Stimulated activated CD4-positive, alpha-beta T cell treated with anti-CD3 and anti-CD28 coated beads, Interleukin-4, amount 100 ng/mL, for 24 hours (primary cell): ENCODE data around the gene PDE11A.
A peak's percentile ranks its signal among the peaks of the same experiment; 100 is the strongest.
"Not testable (repeated sequence)": the region's sequence is repeated elsewhere in the genome, so short reads cannot be mapped to it uniquely, and the experiment has no call there.

ENCODE experiments used
- DNase-seq: peaks from one replicate; pipeline ENCODE4 v3.0.0-alpha.2; 2020

PDE11A gene

DNA sequence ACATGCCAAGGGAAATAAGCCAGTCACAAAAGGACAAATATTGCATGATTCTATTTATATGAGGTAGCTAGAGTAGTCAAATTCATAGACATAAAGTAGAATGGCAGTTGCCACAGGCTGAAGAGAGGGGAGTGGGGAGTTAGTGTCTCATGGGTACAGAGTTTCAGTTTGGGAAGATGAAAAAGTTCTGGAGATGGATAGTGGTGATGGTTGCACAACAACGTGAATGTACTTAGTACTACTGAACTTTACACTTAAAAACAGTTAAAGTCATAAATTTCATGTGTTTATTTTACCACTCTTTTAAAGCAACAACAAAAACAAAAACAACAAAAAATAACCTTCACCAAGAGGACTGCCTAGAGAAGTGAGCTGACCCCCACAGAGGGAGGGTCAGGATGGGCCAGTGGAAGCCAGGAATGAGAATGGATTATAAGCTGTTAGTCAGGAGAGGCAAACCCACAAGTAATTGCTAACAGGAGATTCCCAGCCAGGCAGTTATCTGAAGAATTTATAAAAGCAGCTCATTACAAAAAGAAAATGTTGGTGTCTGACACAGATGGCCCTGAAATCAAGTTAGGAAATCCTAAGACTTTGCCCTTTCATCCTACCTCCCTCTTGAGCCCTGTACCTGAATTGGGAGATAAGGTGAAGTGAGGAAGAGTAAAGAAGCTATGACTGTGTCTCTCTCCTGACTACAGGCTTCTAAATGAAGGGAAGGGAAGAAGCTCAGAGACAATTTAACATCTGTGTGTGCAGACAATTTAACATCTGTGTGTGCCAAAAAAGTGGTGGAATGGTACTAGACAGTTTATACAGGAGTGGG, 263.4 kb downstream of the PDE11A start:
- DNase-seq: no peak

- no peak for DNase-seq
Measured at GRCh38 chr2:177806025-177806424, 266.6 kb downstream of the PDE11A start.

DNA sequence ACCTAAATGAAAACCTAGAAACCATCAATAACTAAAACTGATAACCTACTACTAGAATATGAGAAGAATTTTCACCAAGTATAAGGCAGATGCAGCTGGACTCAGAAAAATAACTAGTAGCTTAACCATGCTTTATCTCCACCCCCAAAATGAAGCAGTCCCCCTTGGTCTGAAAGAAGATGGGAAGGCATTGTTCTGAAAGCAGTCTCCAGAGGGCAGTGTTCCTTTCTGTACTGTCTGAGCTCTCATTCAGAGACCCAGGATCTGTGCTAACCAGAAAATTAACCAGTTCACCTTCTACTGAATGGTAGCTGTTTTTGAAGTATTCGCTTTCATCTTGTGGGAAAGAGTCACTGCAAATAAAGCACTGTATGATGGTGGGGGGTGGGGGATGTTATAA, 273.0 kb downstream of the PDE11A start:
- no peak for DNase-seq

GRCh38 chr2:177797808-177798207, 274.8 kb downstream of the PDE11A start:
- no peak for DNase-seq

DNA sequence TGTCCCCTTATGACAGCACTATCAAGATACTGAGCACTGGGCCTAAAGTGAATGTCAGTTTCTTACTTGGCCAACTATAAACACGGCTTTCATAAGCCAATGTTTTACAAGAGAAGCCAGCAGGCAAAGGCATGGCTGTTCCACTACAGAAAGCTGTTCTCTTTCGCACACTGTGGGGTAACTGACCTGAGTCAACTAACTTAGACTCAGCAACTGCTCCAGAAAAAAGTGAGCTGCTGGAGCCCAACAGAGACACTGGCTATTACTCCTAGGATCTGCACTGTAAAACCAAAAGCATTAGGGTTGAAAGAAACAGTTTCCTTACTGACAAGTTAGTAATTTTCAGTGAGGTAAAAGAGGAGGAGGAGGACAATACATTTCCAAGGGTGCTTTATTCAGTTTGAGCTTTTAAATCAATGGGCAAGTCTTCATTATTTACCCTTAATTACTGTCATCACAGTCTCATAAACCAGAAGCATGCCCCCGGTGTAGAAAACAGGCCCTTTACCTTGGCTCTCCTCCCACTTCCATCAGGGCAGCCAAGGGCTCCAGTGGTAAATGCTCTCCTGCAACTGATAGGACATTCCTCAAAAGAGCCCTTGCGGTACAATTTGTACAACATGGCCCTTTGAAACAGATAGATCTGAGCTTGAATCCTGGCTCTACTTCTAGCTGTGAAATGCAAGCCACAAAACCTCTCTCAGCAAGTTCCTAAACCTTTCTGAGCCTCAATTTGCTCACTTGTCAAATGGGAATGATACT, 275.7 kb downstream of the PDE11A start:
- no peak for DNase-seq

- no peak for DNase-seq
Measured at GRCh38 chr2:177796011-177796410, 276.6 kb downstream of the PDE11A start.

DNA sequence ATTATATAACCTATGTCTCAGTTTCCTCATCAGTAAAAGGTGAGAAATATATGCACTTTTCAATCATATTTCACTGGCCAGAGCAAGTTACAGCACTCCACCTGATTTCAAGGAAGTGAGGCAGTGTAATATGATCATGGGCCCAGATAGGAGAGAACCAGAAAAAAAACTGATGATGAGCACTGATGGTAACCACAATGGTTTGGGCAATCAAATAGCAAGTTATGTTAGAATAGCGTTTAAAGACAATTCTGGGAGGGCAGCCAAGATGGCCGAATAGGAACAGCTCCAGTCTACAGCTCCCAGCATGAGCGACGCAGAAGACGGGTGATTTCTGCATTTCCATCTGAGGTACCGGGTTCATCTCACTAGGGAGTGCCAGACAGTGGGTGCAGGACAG, 287.4 kb downstream of the PDE11A start:
- not testable (repeated sequence) for DNase-seq

DNA sequence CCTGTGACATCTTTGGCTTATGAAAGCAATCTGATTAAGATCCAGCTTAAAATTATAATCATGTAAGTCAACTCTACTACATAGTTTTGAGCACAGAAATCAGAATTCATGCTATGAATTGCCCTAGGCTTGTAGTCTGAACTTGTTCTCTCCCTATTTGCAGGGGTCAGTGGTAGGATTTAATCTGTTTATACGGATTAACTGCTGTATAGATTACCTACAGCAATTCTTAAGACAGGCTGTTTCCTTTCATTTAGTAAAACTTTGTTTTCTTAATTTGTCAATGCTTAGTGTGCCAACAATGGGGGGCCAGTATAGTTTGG, 287.9 kb downstream of the PDE11A start:
- no peak for DNase-seq

DNA sequence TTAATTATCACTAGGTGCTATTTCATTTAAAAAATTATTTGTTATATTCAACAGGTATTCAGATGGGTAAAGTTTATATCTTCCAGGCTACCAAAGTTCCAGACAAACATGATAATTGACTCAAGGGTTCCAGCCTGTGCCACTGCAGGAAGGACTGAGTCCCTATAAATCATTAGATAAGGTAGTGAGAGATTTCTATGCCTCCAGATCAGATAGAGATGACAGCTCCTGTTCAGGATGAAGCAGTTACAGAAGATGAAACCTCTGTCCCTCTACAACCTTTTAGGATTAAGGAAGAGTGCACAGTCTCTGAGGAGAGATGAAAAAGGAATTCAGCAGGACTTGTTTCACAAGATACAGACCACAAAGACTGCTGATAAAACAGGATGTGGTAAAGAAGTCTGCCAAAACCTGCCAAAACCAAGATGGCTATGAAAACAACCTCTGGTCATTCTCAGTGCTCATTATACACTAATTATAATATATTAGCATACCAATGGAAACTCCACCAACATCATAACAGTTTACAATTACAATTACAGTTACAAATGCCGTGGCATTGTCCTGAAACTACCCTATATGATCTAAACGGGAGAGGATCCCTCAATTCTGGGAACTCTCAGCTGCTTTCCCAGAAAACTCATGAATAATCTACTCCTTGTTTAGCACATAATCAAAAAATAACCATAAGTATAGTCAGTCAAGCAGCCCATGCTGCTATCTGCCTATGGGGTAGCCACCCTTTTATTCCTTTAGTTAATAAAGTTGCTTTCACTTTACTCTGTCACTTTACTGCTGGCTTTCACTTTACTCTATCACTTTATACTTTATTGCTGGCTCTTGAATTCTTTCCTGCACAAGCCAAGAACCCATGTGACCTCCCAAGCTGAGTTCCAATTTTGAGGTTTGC, 288.5 kb downstream of the PDE11A start:
- DNase-seq: no peak

- no peak for DNase-seq
Measured at GRCh38 chr2:177783091-177783490, 289.5 kb downstream of the PDE11A start.

- no peak for DNase-seq
Measured at GRCh38 chr2:177782613-177783012, 290.0 kb downstream of the PDE11A start.

DNA sequence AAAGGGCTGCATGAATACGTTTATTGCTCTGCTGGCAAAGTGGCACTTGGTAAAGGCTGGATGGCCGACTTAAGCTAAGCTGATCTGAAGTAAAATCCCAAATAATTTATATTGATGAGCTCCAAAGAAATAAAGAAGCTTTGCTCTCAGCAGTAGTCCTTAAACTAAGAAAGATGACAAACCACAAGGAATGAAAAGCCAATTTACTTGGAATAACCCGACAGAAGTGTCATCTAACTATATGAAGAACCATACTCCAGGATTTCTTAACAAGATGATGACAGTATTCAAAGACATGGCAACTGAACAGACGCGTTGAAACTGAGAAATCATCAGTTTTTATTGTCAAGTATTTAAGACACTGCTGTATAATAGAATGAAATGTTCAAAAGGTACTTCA, 294.1 kb downstream of the PDE11A start:
- DNase-seq: no peak

DNA sequence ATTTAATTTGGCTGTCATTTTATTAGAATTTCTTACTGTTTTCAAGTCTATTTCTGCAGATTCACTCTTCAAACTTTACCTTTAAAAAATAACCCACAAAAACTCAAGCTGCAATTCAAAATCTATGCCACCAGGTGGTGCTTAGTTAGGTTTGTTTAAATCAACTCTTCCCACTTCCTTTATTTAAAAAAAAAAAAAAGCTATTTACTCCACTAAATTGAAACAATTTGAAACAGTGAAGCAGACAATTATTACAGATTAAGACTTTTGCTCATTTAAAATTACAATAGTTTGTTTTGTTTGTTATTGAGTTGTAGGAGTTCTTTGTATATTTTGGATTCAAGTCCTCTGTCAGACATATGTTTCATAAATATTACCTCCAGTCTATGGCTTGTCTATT, 300.0 kb downstream of the PDE11A start:
- no peak for DNase-seq

GRCh38 chr2:177771191-177771590, 301.4 kb downstream of the PDE11A start:
- DNase-seq: no peak

DNA sequence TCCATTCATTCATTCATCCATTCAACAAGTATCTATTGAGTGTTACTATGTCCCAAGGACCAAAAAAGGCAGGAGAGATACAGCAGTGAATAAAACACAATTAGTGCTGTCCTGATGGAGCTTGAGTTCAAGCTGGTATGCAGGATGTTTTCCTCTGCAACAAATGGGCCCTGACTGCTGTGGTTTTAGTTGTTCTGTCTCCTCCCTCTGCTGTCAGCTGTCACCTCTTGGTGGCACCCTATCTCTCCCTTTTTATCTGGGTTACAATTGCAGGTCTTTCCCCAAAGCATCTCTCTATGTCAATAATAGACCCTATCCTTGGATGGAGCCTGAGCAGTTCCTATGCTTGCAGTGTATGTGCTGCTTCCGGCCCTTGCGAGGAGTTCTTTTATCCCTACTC, 304.8 kb downstream of the PDE11A start:
- no peak for DNase-seq

- no peak for DNase-seq
Measured at GRCh38 chr2:177765698-177766097, 306.9 kb downstream of the PDE11A start.

GRCh38 chr2:177763531-177764265, 308.9 kb downstream of the PDE11A start:
- peak; percentile 80 for DNase-seq

DNA sequence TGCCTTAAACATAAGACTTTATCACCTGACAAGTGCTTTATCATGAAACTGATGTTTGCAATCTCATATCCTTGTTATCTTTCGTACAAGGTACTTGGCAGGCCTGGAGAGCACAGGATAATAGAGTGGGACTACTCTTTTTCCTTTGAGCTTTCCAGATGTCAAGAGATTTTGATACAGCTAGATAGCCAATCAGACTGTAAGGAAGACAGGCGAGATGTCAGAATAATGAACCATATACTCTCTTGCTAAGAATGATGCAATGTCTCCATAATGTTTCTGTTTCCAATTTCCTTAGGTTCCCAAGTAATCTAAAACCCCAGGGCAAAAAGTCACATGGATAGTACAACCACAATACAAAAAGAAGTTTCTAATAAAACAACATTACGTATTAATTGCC, 313.1 kb downstream of the PDE11A start:
- no peak for DNase-seq

- DNase-seq: no peak
Measured at GRCh38 chr2:177758591-177759371, 313.8 kb downstream of the PDE11A start.

DNA sequence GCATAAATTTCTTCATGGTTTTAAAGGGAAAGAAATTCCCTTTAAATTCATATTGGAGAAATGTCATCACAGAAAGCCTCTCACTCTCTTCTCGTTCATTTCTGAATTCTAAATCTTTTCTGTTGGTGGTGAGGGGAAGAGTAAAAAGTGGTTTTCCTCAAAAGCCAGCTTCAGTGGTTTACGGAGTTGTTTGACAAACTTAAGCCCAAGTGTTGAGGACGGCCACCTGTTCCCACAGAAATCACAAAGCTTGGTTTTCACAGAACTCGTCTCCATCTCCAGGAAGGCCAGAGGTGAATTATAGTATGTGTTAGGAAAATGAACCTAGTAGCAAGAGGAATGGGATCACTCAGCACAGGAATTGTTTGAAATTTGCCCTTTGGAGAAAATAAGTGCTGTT, 316.2 kb downstream of the PDE11A start:
- no peak for DNase-seq

DNA sequence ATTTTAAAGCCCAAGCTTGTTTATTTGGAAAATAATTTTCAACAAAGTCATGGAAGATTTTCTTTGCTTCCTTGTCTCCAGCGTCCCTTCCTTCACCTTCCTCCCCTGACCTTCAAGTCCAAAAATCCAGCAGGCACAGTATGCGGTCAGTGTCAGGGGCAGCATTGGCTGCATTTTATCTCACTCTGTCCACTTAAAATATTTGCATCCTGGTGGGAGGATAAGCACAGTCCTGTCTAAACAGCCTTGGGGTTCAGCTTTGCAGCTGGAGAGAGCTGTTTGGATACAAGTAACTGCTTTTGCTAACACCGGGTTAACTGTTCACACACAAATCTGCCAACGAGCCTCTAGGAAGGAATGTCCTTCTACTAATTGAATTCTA, 318.1 kb downstream of the PDE11A start:
- no peak for DNase-seq
